SK-N-SH treated with all-trans-retinoic acid at 6 μM for 48 hours (cell line): ENCODE results near the gene EVA1C.

Source experiments
- ATAC-seq: fragments of 200-7000 bp; cut with Tn5 transposase; 3 replicates; pipeline ENCODE4 v1.9.1; 2020; ENCODE audit warnings: mild to moderate bottlenecking, moderate library complexity
- ARNTL ChIP-seq: fragments of 450-650 bp; formaldehyde crosslinking; IDR thresholded peaks from 2 replicates; pipeline ENCODE4 v1.5.0; 2020; ENCODE audit warnings: low read depth, mild to moderate bottlenecking, moderate library complexity, borderline replicate concordance
- BACH2 ChIP-seq: fragments of 250-450 bp; sonication (Bioruptor Pico); IDR thresholded peaks from 2 replicates; pipeline ENCODE4 v1.9.0; 2021; ENCODE audit warnings: mild to moderate bottlenecking, borderline replicate concordance
- CREB5 ChIP-seq: fragments of 250-450 bp; sonication (Bioruptor Pico); IDR thresholded peaks from 2 replicates; pipeline ENCODE4 v1.5.1; 2020; ENCODE audit warnings: low read depth, mild to moderate bottlenecking, moderate library complexity
- CSDC2 ChIP-seq: fragments of 250-450 bp; sonication (Bioruptor Pico); IDR thresholded peaks from 2 replicates; pipeline ENCODE4 v1.5.0; 2020; ENCODE audit warnings: mild to moderate bottlenecking, moderate library complexity
- CSRNP3 ChIP-seq: fragments of 250-450 bp; sonication (Bioruptor Pico); IDR thresholded peaks from 2 replicates; pipeline ENCODE4 v1.5.1; 2021; ENCODE audit warnings: mild to moderate bottlenecking, moderate library complexity
- ESRRG ChIP-seq: fragments of 250-450 bp; sonication (Bioruptor Pico); IDR thresholded peaks from 2 replicates; pipeline ENCODE4 v1.6.1; 2021; ENCODE audit warnings: mild to moderate bottlenecking
- GLIS3 ChIP-seq: fragments of 250-450 bp; sonication (Bioruptor Pico); IDR thresholded peaks from 2 replicates; pipeline ENCODE4 v1.5.0; 2020; ENCODE audit warnings: mild to moderate bottlenecking, moderate library complexity
- ISL1 ChIP-seq: fragments of 250-450 bp; sonication (Bioruptor Pico); IDR thresholded peaks from 2 replicates; pipeline ENCODE4 v2.1.2; 2022; ENCODE audit warnings: mild to moderate bottlenecking, moderate library complexity
- OSR1 ChIP-seq: fragments of 250-450 bp; sonication (Bioruptor Pico); IDR thresholded peaks from 2 replicates; pipeline ENCODE4 v1.8.0; 2022; ENCODE audit warnings: moderate library complexity, mild to moderate bottlenecking, inconsistent platforms
- PATZ1 ChIP-seq: fragments of 250-450 bp; sonication (Bioruptor Pico); IDR thresholded peaks from 2 replicates; pipeline ENCODE4 v1.8.0; 2020; ENCODE audit warnings: mild to moderate bottlenecking, moderate library complexity, borderline replicate concordance
- POU6F1 ChIP-seq: fragments of 250-450 bp; sonication (Bioruptor Pico); IDR thresholded peaks from 2 replicates; pipeline ENCODE4 v1.8.0; 2021; ENCODE audit warnings: low read depth, mild to moderate bottlenecking, moderate library complexity, borderline replicate concordance
- PPARA ChIP-seq: fragments of 250-450 bp; sonication (Bioruptor Pico); IDR thresholded peaks from 2 replicates; pipeline ENCODE4 v1.5.0; 2020; ENCODE audit warnings: mild to moderate bottlenecking, borderline replicate concordance
- RARB ChIP-seq: fragments of 250-450 bp; sonication (Bioruptor Pico); IDR thresholded peaks from 2 replicates; pipeline ENCODE4 v1.8.0; 2021; ENCODE audit warnings: mild to moderate bottlenecking, moderate library complexity
- SNAI2 ChIP-seq: fragments of 250-450 bp; sonication (Bioruptor Pico); IDR thresholded peaks from 2 replicates; pipeline ENCODE4 v1.5.0; 2020; ENCODE audit warnings: mild to moderate bottlenecking, moderate library complexity
- TOX ChIP-seq: fragments of 250-450 bp; sonication (Bioruptor Pico); IDR thresholded peaks from 2 replicates; pipeline ENCODE4 v1.8.0; 2021; ENCODE audit warnings: mild to moderate bottlenecking, moderate library complexity, borderline replicate concordance
- TSHZ2 ChIP-seq: fragments of 250-450 bp; sonication (Bioruptor Pico); IDR thresholded peaks from 2 replicates; pipeline ENCODE4 v1.5.0; 2020; ENCODE audit warnings: mild to moderate bottlenecking, moderate library complexity
- ZC3H10 ChIP-seq: fragments of 250-450 bp; sonication (Bioruptor Pico); IDR thresholded peaks from 2 replicates; pipeline ENCODE4 v1.5.1; 2021; ENCODE audit warnings: mild to moderate bottlenecking, moderate library complexity
- ZFP3 ChIP-seq: fragments of 250-450 bp; sonication (Bioruptor Pico); IDR thresholded peaks from 2 replicates; pipeline ENCODE4 v1.5.0; 2020; ENCODE audit warnings: mild to moderate bottlenecking, moderate library complexity
- ZFP30 ChIP-seq: fragments of 450-650 bp; formaldehyde crosslinking; IDR thresholded peaks from 2 replicates; pipeline ENCODE4 v1.5.0; 2022; ENCODE audit warnings: mild to moderate bottlenecking, moderate library complexity
- ZNF565 ChIP-seq: fragments of 450-650 bp; formaldehyde crosslinking; conservative IDR thresholded peaks from 2 replicates; pipeline ENCODE4 v1.5.0; 2020; ENCODE audit warnings: low read depth, mild to moderate bottlenecking, moderate library complexity
- ZNF70 ChIP-seq: fragments of 450-650 bp; formaldehyde crosslinking; IDR thresholded peaks from 2 replicates; pipeline ENCODE4 v1.5.0; 2020; ENCODE audit warnings: mild to moderate bottlenecking, moderate library complexity
- ZNF8 ChIP-seq: fragments of 450-650 bp; formaldehyde crosslinking; IDR thresholded peaks from 2 replicates; pipeline ENCODE4 v1.5.0; 2020; ENCODE audit warnings: mild to moderate bottlenecking, moderate library complexity

Gene EVA1C

GRCh38 chr21:32549886-32550285 is 137.4 kb downstream of the EVA1C start:
- ATAC-seq: no peak
- no peak for TF ChIP-seq RARB (CRISPR knock-in tag)

GRCh38 chr21:32554832-32555638 is 142.5 kb downstream of the EVA1C start:
- no peak for ATAC-seq
- TF ChIP-seq CREB5 (CRISPR knock-in tag) (no peak), GLIS3 (CRISPR knock-in tag) (no peak), ARNTL (CRISPR knock-in tag) (no peak), BACH2 (CRISPR knock-in tag) (no peak), OSR1 (CRISPR knock-in tag) (no peak), CSDC2 (CRISPR knock-in tag) (no peak), ISL1 (CRISPR knock-in tag) (no peak), ZNF70 (CRISPR knock-in tag) (no peak), RARB (CRISPR knock-in tag) (no peak), ZC3H10 (CRISPR knock-in tag) (no peak), CSRNP3 (CRISPR knock-in tag) (no peak), ZFP3 (CRISPR knock-in tag) (no peak)
- TF ChIP-seq, all 23 proteins: peak for 0

GRCh38 chr21:32558106-32558505 is 145.6 kb downstream of the EVA1C start:
- ATAC-seq: no peak
- TF ChIP-seq CSRNP3 (CRISPR knock-in tag): no peak
- TF ChIP-seq ZFP3 (CRISPR knock-in tag): no peak
- TF ChIP-seq ZNF70 (CRISPR knock-in tag): no peak
- no peak for TF ChIP-seq ISL1 (CRISPR knock-in tag)

GRCh38 chr21:32559006-32559610 is 146.6 kb downstream of the EVA1C start:
- no peak for TF ChIP-seq ARNTL (CRISPR knock-in tag)
- TF ChIP-seq ZNF8 (CRISPR knock-in tag): no peak
- no peak for TF ChIP-seq TSHZ2
- no peak for TF ChIP-seq ZNF565 (CRISPR knock-in tag)
- TF ChIP-seq ZFP3 (CRISPR knock-in tag): no peak
- TF ChIP-seq TOX (CRISPR knock-in tag): no peak
- no peak for TF ChIP-seq ZFP30 (CRISPR knock-in tag)
- TF ChIP-seq PATZ1 (CRISPR knock-in tag): no peak
- no peak for TF ChIP-seq SNAI2
- TF ChIP-seq CSDC2 (CRISPR knock-in tag): no peak
- TF ChIP-seq POU6F1 (CRISPR knock-in tag): no peak
- TF ChIP-seq RARB (CRISPR knock-in tag): no peak
- TF ChIP-seq PPARA (CRISPR knock-in tag): no peak
- no peak for TF ChIP-seq ESRRG (CRISPR knock-in tag)
- TF ChIP-seq OSR1 (CRISPR knock-in tag): no peak
- no peak for TF ChIP-seq BACH2 (CRISPR knock-in tag)
- no peak for TF ChIP-seq ZC3H10 (CRISPR knock-in tag)
- ATAC-seq: no peak
